KMS-11 (cell line): ENCODE measurements around the gene INHBC.

Experiments used
- H2AFZ ChIP-seq: fragments of 200-600 bp; sonication (generic); 2 replicates; pipeline ENCODE4 v1.6.1; 2016; ENCODE audit warnings: antibody characterized with exemption, mixed run types, low read depth
- H3K27ac ChIP-seq: fragments of 200-600 bp; sonication (generic); 2 replicates; pipeline ENCODE4 v1.6.1; 2016; ENCODE audit warnings: mild to moderate bottlenecking, mixed run types
- H3K27me3 ChIP-seq: fragments of 200-600 bp; sonication (generic); 2 replicates; pipeline ENCODE4 v1.6.1; 2017; ENCODE audit warnings: mild to moderate bottlenecking, low read depth, mixed run types, moderate library complexity; ENCODE audit not compliant: insufficient read depth
- H3K36me3 ChIP-seq: fragments of 200-600 bp; sonication (generic); 2 replicates; pipeline ENCODE4 v1.6.1; 2017; ENCODE audit warnings: mild to moderate bottlenecking, mixed run types; ENCODE audit not compliant: insufficient read depth
- H3K4me1 ChIP-seq: fragments of 200-600 bp; sonication (generic); 2 replicates; pipeline ENCODE4 v1.6.1; 2016; ENCODE audit warnings: mild to moderate bottlenecking, low read depth, mixed run types; ENCODE audit not compliant: poor library complexity, severe bottlenecking
- H3K4me2 ChIP-seq: fragments of 200-600 bp; sonication (generic); 2 replicates; pipeline ENCODE4 v1.7.0; 2016; ENCODE audit warnings: mild to moderate bottlenecking, mixed run types
- H3K4me3 ChIP-seq: fragments of 200-600 bp; sonication (generic); IDR thresholded peaks from 2 replicates; pipeline ENCODE4 v1.6.1; 2017; ENCODE audit warnings: low read depth, low read length, mixed read lengths; ENCODE audit not compliant: insufficient read depth
- H3K79me2 ChIP-seq: fragments of 200-600 bp; sonication (generic); 2 replicates; pipeline ENCODE4 v1.6.1; 2016; ENCODE audit warnings: low read depth, mixed run types; ENCODE audit not compliant: insufficient read depth
- H3K9ac ChIP-seq: fragments of 200-600 bp; sonication (generic); 2 replicates; pipeline ENCODE4 v1.6.1; 2016; ENCODE audit warnings: mild to moderate bottlenecking, mixed run types
- H4K20me1 ChIP-seq: fragments of 200-600 bp; sonication (generic); 2 replicates; pipeline ENCODE4 v1.6.1; 2016; ENCODE audit warnings: mild to moderate bottlenecking, mixed run types; ENCODE audit not compliant: insufficient read depth
- TF ChIP-seq, protein P1 (sequence below): fragments of 200-600 bp; sonication (generic); conservative IDR thresholded peaks from 2 replicates; pipeline ENCODE4 v1.6.1; 2017; ENCODE audit warnings: low read depth, mild to moderate bottlenecking, antibody characterized with exemption, low read length, moderate library complexity, mixed read lengths

INHBC gene

GRCh38 chr12:57475271-57476161 lies 40.9 kb downstream of the INHBC start:
- H2AFZ ChIP-seq, result no peak overlapping the region
- TF ChIP-seq, protein P1, sequence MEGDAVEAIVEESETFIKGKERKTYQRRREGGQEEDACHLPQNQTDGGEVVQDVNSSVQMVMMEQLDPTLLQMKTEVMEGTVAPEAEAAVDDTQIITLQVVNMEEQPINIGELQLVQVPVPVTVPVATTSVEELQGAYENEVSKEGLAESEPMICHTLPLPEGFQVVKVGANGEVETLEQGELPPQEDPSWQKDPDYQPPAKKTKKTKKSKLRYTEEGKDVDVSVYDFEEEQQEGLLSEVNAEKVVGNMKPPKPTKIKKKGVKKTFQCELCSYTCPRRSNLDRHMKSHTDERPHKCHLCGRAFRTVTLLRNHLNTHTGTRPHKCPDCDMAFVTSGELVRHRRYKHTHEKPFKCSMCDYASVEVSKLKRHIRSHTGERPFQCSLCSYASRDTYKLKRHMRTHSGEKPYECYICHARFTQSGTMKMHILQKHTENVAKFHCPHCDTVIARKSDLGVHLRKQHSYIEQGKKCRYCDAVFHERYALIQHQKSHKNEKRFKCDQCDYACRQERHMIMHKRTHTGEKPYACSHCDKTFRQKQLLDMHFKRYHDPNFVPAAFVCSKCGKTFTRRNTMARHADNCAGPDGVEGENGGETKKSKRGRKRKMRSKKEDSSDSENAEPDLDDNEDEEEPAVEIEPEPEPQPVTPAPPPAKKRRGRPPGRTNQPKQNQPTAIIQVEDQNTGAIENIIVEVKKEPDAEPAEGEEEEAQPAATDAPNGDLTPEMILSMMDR, result no peak
- no peaks in the 10 kb centered on the region for H3K79me2 ChIP-seq
- H3K9ac ChIP-seq, result no peak overlapping the region
- no peak overlapping the region for H3K27ac ChIP-seq
- peaks cover 9% of the 10 kb centered on the region for H3K4me1 ChIP-seq
- H3K36me3 ChIP-seq, result no peaks in the 10 kb centered on the region
- H3K27me3 ChIP-seq, result peaks cover 50% of the 10 kb centered on the region; the same call in 1 of the 2 replicates
- no peak overlapping the region for H3K4me3 ChIP-seq
- no peaks in the 10 kb centered on the region for H4K20me1 ChIP-seq
- no peak overlapping the region for H3K4me2 ChIP-seq

GRCh38 chr12:57476162-57476992 lies 41.8 kb downstream of the INHBC start:
- Histone ChIP-seq H3K4me2 (no peak overlapping the region), H3K36me3 (no peaks in the 10 kb centered on the region), H2AFZ (no peak overlapping the region), H3K4me1 (peaks cover 9% of the 10 kb centered on the region), H3K9ac (no peak overlapping the region), H3K4me3 (no peak overlapping the region), H3K27me3 (peaks cover 50% of the 10 kb centered on the region; the same call in 1 of the 2 replicates), H3K27ac (no peak overlapping the region), H3K79me2 (no peaks in the 10 kb centered on the region), H4K20me1 (no peaks in the 10 kb centered on the region)
- TF ChIP-seq, protein P1, result 0 out of 2 replicates have a peak, but pooled peaks have one; percentile 10

GRCh38 chr12:57476993-57477709 lies 42.6 kb downstream of the INHBC start:
- Histone ChIP-seq H3K79me2 (no peaks in the 10 kb centered on the region), H3K27ac (no peak overlapping the region), H3K27me3 (peaks cover 50% of the 10 kb centered on the region), H3K4me2 (no peak overlapping the region), H4K20me1 (no peaks in the 10 kb centered on the region), H3K36me3 (no peaks in the 10 kb centered on the region), H3K9ac (no peak overlapping the region), H3K4me3 (no peak overlapping the region), H3K4me1 (peaks cover 9% of the 10 kb centered on the region), H2AFZ (0 out of 2 replicates have a peak overlapping the region, but pooled peaks have one; percentile 16)
- TF ChIP-seq, protein P1, result no peak
